Testis (tissue), 2 donors: ENCODE measurements around the gene HMX3.

Experiments
- POLR2A ChIP-seq: fragments of 450-650 bp; IDR thresholded peaks from one replicate; pipeline ENCODE4 v1.6.1; 2017; ENCODE audit warnings: antibody characterized with exemption, mild to moderate bottlenecking, moderate library complexity
- TF ChIP-seq, protein P1 (sequence below), 3 experiments: fragments of 450-650 bp in 2 of 3; fragments of 200-600 bp in 1 of 3; sonication (generic) in 1 of 3; IDR thresholded peaks; one replicate each; pipeline ENCODE4 v1.5.1; 2016 to 2019; ENCODE audit warnings: antibody characterized with exemption in 3 of 3, mild to moderate bottlenecking in 2 of 3, moderate library complexity in 1 of 3

DNA sequence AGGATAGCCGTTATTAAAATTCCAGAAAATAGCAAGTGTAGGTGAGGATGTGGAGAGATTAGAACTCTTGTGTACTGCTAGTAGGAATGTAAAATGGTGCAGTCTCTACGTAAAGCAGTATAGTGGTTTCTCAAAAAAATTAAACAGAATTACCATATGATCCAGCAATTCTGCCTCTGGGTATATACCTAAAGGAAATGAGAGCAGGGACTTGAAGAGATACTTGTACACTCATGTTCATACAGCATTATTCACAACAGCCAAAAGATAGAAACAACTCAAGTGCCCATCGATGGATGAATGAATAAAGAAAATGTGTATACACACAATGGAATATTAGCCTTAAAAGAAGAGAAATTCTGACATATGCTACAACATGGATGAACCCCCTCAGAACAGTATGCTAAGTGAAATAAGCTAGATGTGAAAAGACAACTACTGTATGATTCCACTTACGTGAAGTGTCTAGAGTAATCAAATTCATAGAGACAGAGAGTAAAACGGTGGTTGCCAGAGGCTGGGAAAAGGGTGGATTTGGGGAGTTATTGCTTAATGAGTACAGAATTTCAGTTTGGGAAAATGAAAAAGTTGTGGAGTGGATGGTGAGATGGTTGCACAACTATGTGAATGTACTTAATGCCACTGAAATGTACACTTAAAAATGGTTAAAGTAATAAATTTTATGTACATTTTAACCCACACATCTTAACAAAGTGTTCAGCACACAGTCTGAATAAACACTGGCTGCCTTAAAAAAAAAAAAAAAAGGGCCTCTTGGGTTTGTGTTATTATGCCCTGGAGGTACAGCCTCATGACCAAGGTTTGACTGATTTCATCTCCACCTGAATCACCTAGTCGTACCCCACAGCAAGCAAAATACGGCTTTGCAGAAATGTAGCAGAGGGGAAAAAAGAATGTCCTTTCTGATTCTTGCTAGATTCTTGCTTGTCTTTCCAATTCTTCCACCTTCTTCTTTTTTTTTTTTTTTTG, 44.6 kb downstream of the HMX3 start:
- TF ChIP-seq, protein P1, sequence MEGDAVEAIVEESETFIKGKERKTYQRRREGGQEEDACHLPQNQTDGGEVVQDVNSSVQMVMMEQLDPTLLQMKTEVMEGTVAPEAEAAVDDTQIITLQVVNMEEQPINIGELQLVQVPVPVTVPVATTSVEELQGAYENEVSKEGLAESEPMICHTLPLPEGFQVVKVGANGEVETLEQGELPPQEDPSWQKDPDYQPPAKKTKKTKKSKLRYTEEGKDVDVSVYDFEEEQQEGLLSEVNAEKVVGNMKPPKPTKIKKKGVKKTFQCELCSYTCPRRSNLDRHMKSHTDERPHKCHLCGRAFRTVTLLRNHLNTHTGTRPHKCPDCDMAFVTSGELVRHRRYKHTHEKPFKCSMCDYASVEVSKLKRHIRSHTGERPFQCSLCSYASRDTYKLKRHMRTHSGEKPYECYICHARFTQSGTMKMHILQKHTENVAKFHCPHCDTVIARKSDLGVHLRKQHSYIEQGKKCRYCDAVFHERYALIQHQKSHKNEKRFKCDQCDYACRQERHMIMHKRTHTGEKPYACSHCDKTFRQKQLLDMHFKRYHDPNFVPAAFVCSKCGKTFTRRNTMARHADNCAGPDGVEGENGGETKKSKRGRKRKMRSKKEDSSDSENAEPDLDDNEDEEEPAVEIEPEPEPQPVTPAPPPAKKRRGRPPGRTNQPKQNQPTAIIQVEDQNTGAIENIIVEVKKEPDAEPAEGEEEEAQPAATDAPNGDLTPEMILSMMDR (IDR thresholded peaks at IDR 0.05) = no peak
- TF ChIP-seq POLR2A = no peak
